ENCODE measurements around the gene NPAS3.

- no peak for TF ChIP-seq CTCF (IDR thresholded peaks at IDR 0.05)
- TF ChIP-seq ZFX (IDR thresholded peaks at IDR 0.05; ENCODE audit: borderline replicate concordance): no peak
Observed at GRCh38 chr14:32900547-32900946, 38.1 kb upstream of the NPAS3 start.

Data from 22Rv1 (cell line).